H1 (cell line): ENCODE results near the gene TENT4B. TPM values are rescaled to one million over a fixed set of nuclear protein-coding genes. Genes with fewer than 3 reads are reported as not detected.

ENCODE experiments used
- CTCF ChIA-PET: fragments of 300-600 bp; sonication (Branson Sonifier 250); formaldehyde crosslinking; loops from one replicate; lab custom pipeline; 2021; ENCODE audit not compliant: partially characterized antibody; lab: Charles Lee
- POLR2A ChIA-PET: fragments of 300-600 bp; sonication (Branson Sonifier 250); formaldehyde crosslinking; loops from one replicate; lab custom pipeline; 2021; ENCODE audit warnings: inconsistent platforms; ENCODE audit not compliant: partially characterized antibody; lab: Charles Lee
- DNase-seq, 2 experiments: peaks; one replicate each; pipeline versions ENCODE4 v3.0.0 to v3.0.0-alpha.2; 2010 to 2022; ENCODE audit warnings: low spot score in 2 of 2, low read depth in 1 of 2, mixed read lengths in 1 of 2
- FAIRE-seq: peaks from 2 replicates; lab custom pipeline; 2011; peaks lifted over from hg19 to GRCh38; lab: Jason Lieb, UNC
- H2AFZ ChIP-seq: 2 replicates; pipeline ENCODE4 v1.8.1; 2012; ENCODE audit warnings: low read length, inconsistent platforms
- H2AK5ac ChIP-seq: 2 replicates; pipeline ENCODE4 v1.6.1; 2013; ENCODE audit warnings: low read depth, low read length
- H2BK120ac ChIP-seq: replicated peaks from 2 replicates; pipeline ENCODE3; 2013; ENCODE audit warnings: low read depth, low read length, inconsistent platforms
- H2BK12ac ChIP-seq: 2 replicates; pipeline ENCODE4 v1.6.1; 2013; ENCODE audit warnings: low read depth, low read length
- H2BK15ac ChIP-seq: 2 replicates; pipeline ENCODE4 v1.6.1; 2013; ENCODE audit warnings: low read length
- H2BK20ac ChIP-seq: 2 replicates; pipeline ENCODE4 v1.6.1; 2013; ENCODE audit warnings: low read length
- H2BK5ac ChIP-seq: 2 replicates; pipeline ENCODE4 v1.6.1; 2013; ENCODE audit warnings: low read depth, low read length
- H3K14ac ChIP-seq: 2 replicates; pipeline ENCODE4 v1.6.1; 2013; ENCODE audit warnings: inconsistent platforms; ENCODE audit not compliant: insufficient read length
- H3K18ac ChIP-seq: 2 replicates; pipeline ENCODE4 v1.6.1; 2013; ENCODE audit warnings: low read length; ENCODE audit errors: extremely low read depth
- H3K23ac ChIP-seq: 2 replicates; pipeline ENCODE4 v1.6.1; 2013; ENCODE audit warnings: inconsistent platforms; ENCODE audit not compliant: insufficient read length
- H3K23me2 ChIP-seq: 2 replicates; pipeline ENCODE4 v1.6.1; 2013; ENCODE audit warnings: low read depth, low read length
- H3K27ac ChIP-seq: 2 replicates; pipeline ENCODE4 v1.6.1; 2011; ENCODE audit warnings: low read depth, low read length, inconsistent platforms
- H3K27me3 ChIP-seq, 4 experiments: replicated peaks in 1 of 4; 1 replicate in 1 of 4; 2 replicates in 3 of 4; pipeline versions ENCODE4 v1.6.1 to v1.8.1; 2011 to 2013; ENCODE audit warnings: low read length in 3 of 4, mild to moderate bottlenecking in 3 of 4, inconsistent platforms in 2 of 4, mixed read lengths in 2 of 4, moderate library complexity in 1 of 4; ENCODE audit not compliant: control insufficient read depth in 3 of 4, insufficient read depth in 3 of 4; ENCODE audit errors: extremely low read depth in 1 of 4
- H3K36me3 ChIP-seq, 4 experiments: 2 replicates each; pipeline versions ENCODE4 v1.6.1 to v1.8.1; 2011 to 2013; ENCODE audit warnings: mild to moderate bottlenecking in 4 of 4, low read length in 3 of 4, moderate library complexity in 2 of 4, control low read depth in 1 of 4, inconsistent platforms in 1 of 4; ENCODE audit not compliant: insufficient read depth in 4 of 4, control insufficient read depth in 2 of 4
- H3K4ac ChIP-seq: replicated peaks from 2 replicates; pipeline ENCODE3; 2013; ENCODE audit warnings: low read length, low read depth, mixed read lengths, inconsistent platforms; ENCODE audit not compliant: insufficient read length
- H3K4me1 ChIP-seq, 4 experiments: replicated peaks in 1 of 4; 1 replicate in 1 of 4; 2 replicates in 3 of 4; pipeline versions ENCODE4 v1.6.1 to v1.8.1; 2011 to 2013; ENCODE audit warnings: low read length in 3 of 4, inconsistent platforms in 2 of 4, mixed read lengths in 1 of 4; ENCODE audit not compliant: insufficient read depth in 4 of 4, control insufficient read depth in 3 of 4
- H3K4me2 ChIP-seq, 2 experiments: 2 replicates each; pipeline versions ENCODE4 v1.6.1 to v1.8.1; 2011 to 2013; ENCODE audit warnings: low read depth in 2 of 2, low read length in 2 of 2, control low read depth in 1 of 2, inconsistent platforms in 1 of 2, mild to moderate bottlenecking in 1 of 2; ENCODE audit not compliant: insufficient read depth in 1 of 2
- H3K4me3 ChIP-seq, 4 experiments: fragments of 200-600, 300-600 bp in 1 of 4; sonication (generic), shearing (Covaris generic), sonication (Bioruptor Twin) in 1 of 4; 2 replicates each; pipeline versions ENCODE4 v1.5.1 to v1.8.1; 2011 to 2016; ENCODE audit warnings: low read length in 4 of 4, low read depth in 3 of 4, control low read depth in 2 of 4, inconsistent platforms in 2 of 4, mild to moderate bottlenecking in 2 of 4, mixed read lengths in 1 of 4, moderate library complexity in 1 of 4; ENCODE audit not compliant: insufficient read depth in 2 of 4; ENCODE audit errors: extremely low read depth in 1 of 4
- H3K56ac ChIP-seq: replicated peaks from 2 replicates; pipeline ENCODE3; 2013; ENCODE audit warnings: low read depth, mild to moderate bottlenecking, mixed read lengths, low read length, inconsistent platforms; ENCODE audit not compliant: insufficient read length
- H3K79me1 ChIP-seq: 2 replicates; pipeline ENCODE4 v1.6.1; 2013; ENCODE audit warnings: low read depth, low read length, control low read depth
- H3K79me2 ChIP-seq, 2 experiments: 2 replicates each; pipeline versions ENCODE4 v1.6.1 to v1.8.1; 2012 to 2013; ENCODE audit warnings: low read length in 2 of 2, mild to moderate bottlenecking in 2 of 2, inconsistent platforms in 1 of 2; ENCODE audit not compliant: insufficient read depth in 2 of 2, control insufficient read depth in 1 of 2
- H3K9ac ChIP-seq, 4 experiments: replicated peaks in 1 of 4; 1 replicate in 1 of 4; 2 replicates in 3 of 4; pipeline versions ENCODE4 v1.6.1 to v1.8.1; 2011 to 2013; ENCODE audit warnings: low read depth in 3 of 4, low read length in 3 of 4, control low read depth in 2 of 4, mild to moderate bottlenecking in 2 of 4, moderate library complexity in 2 of 4, inconsistent platforms in 1 of 4; ENCODE audit errors: extremely low read depth in 1 of 4
- H3K9me3 ChIP-seq, 2 experiments: 2 replicates each; pipeline versions ENCODE4 v1.6.1 to v1.8.1; 2012 to 2013; ENCODE audit warnings: mild to moderate bottlenecking in 2 of 2, moderate library complexity in 2 of 2, control low read depth in 1 of 2, inconsistent platforms in 1 of 2, low read depth in 1 of 2, low read length in 1 of 2, mixed read lengths in 1 of 2; ENCODE audit not compliant: insufficient read depth in 2 of 2
- H4K20me1 ChIP-seq, 2 experiments: replicated peaks in 1 of 2; 2 replicates each; pipeline versions ENCODE3 to v1.8.1; 2011 to 2013; ENCODE audit warnings: inconsistent platforms in 2 of 2, low read length in 2 of 2, mild to moderate bottlenecking in 1 of 2; ENCODE audit not compliant: insufficient read depth in 2 of 2, control insufficient read depth in 1 of 2
- H4K5ac ChIP-seq: 2 replicates; pipeline ENCODE4 v1.6.1; 2013; ENCODE audit warnings: low read length, low read depth, mixed read lengths, inconsistent platforms; ENCODE audit not compliant: insufficient read length
- H4K8ac ChIP-seq: 2 replicates; pipeline ENCODE4 v1.8.0; 2013; ENCODE audit warnings: mild to moderate bottlenecking, moderate library complexity, low read length, inconsistent platforms; ENCODE audit not compliant: insufficient read depth; ENCODE audit errors: extremely low read depth
- H4K91ac ChIP-seq: replicated peaks from 2 replicates; pipeline ENCODE3; 2013; ENCODE audit warnings: low read length, mixed read lengths, inconsistent platforms; ENCODE audit not compliant: insufficient read length
- CBX5 ChIP-seq: fragments of 300-800, 300-1000 bp; sonication (generic); IDR thresholded peaks from 2 replicates; pipeline ENCODE4 v1.7.1; 2016; ENCODE audit warnings: antibody characterized with exemption, low read length, low read depth
- EGR1 ChIP-seq: IDR thresholded peaks from 2 replicates; pipeline ENCODE4 v1.6.1; 2011; ENCODE audit warnings: low read depth, low read length, borderline replicate concordance
- HDAC2 ChIP-seq, 2 experiments: fragments of 300-600 bp in 1 of 2; sonication (generic) in 1 of 2; IDR thresholded peaks; 2 replicates each; pipeline ENCODE4 v1.6.1; 2011 to 2012; ENCODE audit warnings: low read depth in 2 of 2, low read length in 2 of 2, mild to moderate bottlenecking in 2 of 2, moderate library complexity in 2 of 2, borderline replicate concordance in 1 of 2, inconsistent platforms in 1 of 2
- KDM1A ChIP-seq: fragments of 200-600, 300-600 bp; sonication (generic); IDR thresholded peaks from 2 replicates; pipeline ENCODE4 v1.7.1; 2016; ENCODE audit warnings: mild to moderate bottlenecking, low read length, borderline replicate concordance
- POLR2AphosphoS5 ChIP-seq: IDR thresholded peaks from 2 replicates; pipeline ENCODE4 v1.6.1; 2011; ENCODE audit warnings: low read depth, low read length
- RAD21 ChIP-seq, 2 experiments: IDR thresholded peaks in 1 of 2; conservative IDR thresholded peaks in 1 of 2; 2 replicates each; pipeline ENCODE4 v1.6.1; 2011; ENCODE audit warnings: low read depth in 2 of 2, low read length in 2 of 2, improper control_type of control experiment in 1 of 2, inconsistent platforms in 1 of 2, mild to moderate bottlenecking in 1 of 2, moderate library complexity in 1 of 2
- RBBP5 ChIP-seq: IDR thresholded peaks from 2 replicates; pipeline ENCODE4 v1.7.1; 2012; ENCODE audit warnings: low read depth, mild to moderate bottlenecking, inconsistent platforms, low read length, moderate library complexity, borderline replicate concordance
- SAP30 ChIP-seq: fragments of 300-600 bp; sonication (generic); IDR thresholded peaks from 2 replicates; pipeline ENCODE4 v1.7.1; 2012; ENCODE audit warnings: low read length, moderate library complexity, mild to moderate bottlenecking, inconsistent platforms; ENCODE audit not compliant: insufficient read depth, insufficient replicate concordance
- SIRT6 ChIP-seq: IDR thresholded peaks from one replicate; pipeline ENCODE4 v1.7.1; 2012; ENCODE audit warnings: low read length, inconsistent platforms
- SIX5 ChIP-seq: IDR thresholded peaks from 2 replicates; pipeline ENCODE4 v1.6.1; 2011; ENCODE audit warnings: mild to moderate bottlenecking, low read depth, low read length
- TBP ChIP-seq: IDR thresholded peaks from 2 replicates; pipeline ENCODE4 v1.6.1; 2011; ENCODE audit warnings: low read depth, low read length, improper control_type of control experiment
- TEAD4 ChIP-seq: IDR thresholded peaks from 2 replicates; pipeline ENCODE4 v1.6.1; 2012; ENCODE audit warnings: low read depth, low read length, inconsistent platforms, mixed read lengths
- USF2 ChIP-seq: IDR thresholded peaks from 2 replicates; pipeline ENCODE4 v1.6.1; 2011; ENCODE audit warnings: low read length, improper control_type of control experiment
- WGBS, 2 experiments: shearing (Covaris generic) in 1 of 2; methylation state at CpG; one replicate each; pipeline versions ENCODE4 v1.1.6 to v1.1.7; 2013 to 2015; ENCODE audit warnings: low lambda C conversion rate in 2 of 2, mixed read lengths in 2 of 2, inconsistent platforms in 1 of 2, low coverage in 1 of 2, missing lambda C conversion rate in 1 of 2; ENCODE audit not compliant: insufficient replicate concordance in 2 of 2, insufficient coverage in 1 of 2, insufficient read length in 1 of 2; ENCODE audit errors: extremely low coverage in 1 of 2, missing lambda C conversion rate in 1 of 2; 5-methylcytosine and 5-hydroxymethylcytosine counted together
- polyA plus RNA-seq, 7 experiments: library from polyadenylated mRNA; depleted of rRNA in 3 of 7; stranded (reverse) in 5 of 7; unstranded in 2 of 7; fragments of >200 nt in 5 of 7; fragments of 200-250 nt in 2 of 7; gene quantifications; 1 replicate in 5 of 7; 2 replicates in 1 of 7; 4 replicates in 1 of 7; pipeline versions ENCODE4 v1.2.1 to v1.2.3, GENCODE V29; 2011 to 2013; ENCODE audit warnings: missing spikeins in 2 of 7, mixed read lengths in 2 of 7
- total RNA-seq: library from RNA; stranded (reverse); fragmentation: NEBNext Ultra II Directional; extraction: Animal tissue kit (Norgen Biotek cat#: 25700); gene quantifications from 2 replicates; pipeline ENCODE4 v1.2.1, GENCODE V29; 2021

Gene TENT4B
- total and polyA plus RNA-seq, 2 of the 8 experiments (the other 6 are each of a cell fraction or from before 2014, with no cell fraction given): 4.2 to 15.7 TPM

- Histone ChIP-seq H3K9me3 (no peaks in the 10 kb centered on the region), H3K79me1 (peaks cover 11% of the 10 kb centered on the region; the same call in 1 of the 2 replicates), H3K23ac (no peak overlapping the region), H2BK20ac (no peak overlapping the region), H4K8ac (no peak overlapping the region), H3K79me2 (peaks cover 4 to 22% of the 10 kb centered on the region in 2 experiments; a peak in 3 of 4 replicates), H2BK120ac (no peak overlapping the region), H3K4me2 (no peak overlapping the region), H2BK12ac (no peak overlapping the region), H3K23me2 (no peaks in the 10 kb centered on the region), H4K91ac (no peak overlapping the region), H2AFZ (no peak overlapping the region), H3K4me1 (peaks cover 0 to 6% (median 3%) of the 10 kb centered on the region in 4 experiments; a peak in 3 of 7 replicates), H2BK15ac (no peak overlapping the region), H3K4ac (no peak overlapping the region), H2BK5ac (no peak overlapping the region), H2AK5ac (no peak overlapping the region), H4K20me1 (no peaks in the 10 kb centered on the region), H3K27me3 (no peaks in the 10 kb centered on the region), H3K9ac (no peak overlapping the region), H3K4me3 (no peak overlapping the region), H3K14ac (no peak overlapping the region), H3K56ac (no peak overlapping the region), H4K5ac (no peak overlapping the region), H3K36me3 (peaks cover 0 to 3% (median 0%) of the 10 kb centered on the region in 4 experiments; a peak in 1 of 8 replicates), H3K18ac (no peak overlapping the region), H3K27ac (no peak overlapping the region)
- WGBS, 2 experiments: 86% methylated on average over 3 of the region's 3 CpGs; no CpG with 5 or more reads in 1 of the 2 experiments
- CTCF ChIA-PET: interaction anchor here (0.7 to 5.6 kb wide), 4 partner anchors 71 to 199 kb away, joined by 3 to 35 read pairs (median 16); partner anchors contain the start of genes CNEP1R1 and HEATR3
- FAIRE-seq (no peak), DNase-seq (no peak)
- POLR2A ChIA-PET: no interaction called here
- no peak for TF ChIP-seq SIRT6
- TF ChIP-seq USF2: no peak
- no peak for TF ChIP-seq EGR1
- no peak for TF ChIP-seq RAD21 (IDR thresholded peaks at IDR 0.05 in 1 of 2, conservative IDR thresholded peaks at IDR 0.05 in 1 of 2; ENCODE audit: low read depth in 2 of 2, low read length in 2 of 2)
- no peak for TF ChIP-seq SIX5
- no peak for TF ChIP-seq TEAD4
- TF ChIP-seq CBX5: no peak
- TF ChIP-seq POLR2AphosphoS5: no peak
- TF ChIP-seq RBBP5: no peak
- no peak for TF ChIP-seq KDM1A
- TF ChIP-seq TBP: no peak
- TF ChIP-seq SAP30: no peak
- no peak for TF ChIP-seq HDAC2 (IDR thresholded peaks at IDR 0.05; ENCODE audit: borderline replicate concordance in 1 of 2, low read depth in 2 of 2, low read length in 2 of 2)
Measured at GRCh38 chr16:50207652-50208051, 54.5 kb downstream of the TENT4B start.
